Naive thymus-derived CD8-positive, alpha-beta T cell (primary cell): Measurements from ENCODE around the gene GPC3. TPM values are rescaled to one million over a fixed set of nuclear protein-coding genes. Genes with fewer than 3 reads are reported as not detected.

Source experiments
- ATAC-seq, 2 donors: fragments of 150-1000 bp; cut with Tn5 transposase in 1 of 2; sonication (Bioruptor Pico), chemical (Tn5 transposase) in 1 of 2; 1 replicate in 1 of 2; 2 replicates in 1 of 2; pipeline ENCODE4 v1.10.0; 2021; ENCODE audit warnings: mild to moderate bottlenecking in 2 of 2, moderate library complexity in 2 of 2
- POLR2A ChIA-PET: fragments of 350-600 bp; sonication (Branson Sonifier 250); formaldehyde crosslinking; loops from one replicate; lab custom pipeline; 2021; ENCODE audit warnings: antibody characterized with exemption; lab: Charles Lee
- DNase-seq, 10 donors: peaks; one replicate each; pipeline versions ENCODE4 v3.0.0 to v3.0.0-alpha.2; 2020 to 2022
- H3K27ac Mint-ChIP-seq, 10 donors: one replicate each; pipeline ENCODE4 v1.8.0; 2020 to 2022; ENCODE audit warnings: mild to moderate bottlenecking in 10 of 10, mixed read lengths in 10 of 10, moderate library complexity in 4 of 10, inconsistent platforms in 1 of 10
- H3K27me3 Mint-ChIP-seq, 5 donors: one replicate each; pipeline ENCODE4 v1.8.0; 2021 to 2022; ENCODE audit warnings: mixed read lengths in 5 of 5
- H3K36me3 Mint-ChIP-seq, 3 donors: one replicate each; pipeline ENCODE4 v1.8.0; 2020 to 2022; ENCODE audit warnings: mixed read lengths in 3 of 3, mild to moderate bottlenecking in 2 of 3, inconsistent platforms in 1 of 3
- H3K4me1 Mint-ChIP-seq, 4 donors: one replicate each; pipeline ENCODE4 v1.8.0; 2021 to 2022; ENCODE audit warnings: mixed read lengths in 4 of 4
- H3K4me3 Mint-ChIP-seq, 10 donors: one replicate each; pipeline ENCODE4 v1.8.0; 2020 to 2022; ENCODE audit warnings: mild to moderate bottlenecking in 10 of 10, mixed read lengths in 10 of 10, moderate library complexity in 6 of 10, inconsistent platforms in 1 of 10
- H3K9me3 Mint-ChIP-seq, 9 donors: one replicate each; pipeline ENCODE4 v1.8.0; 2020 to 2022; ENCODE audit warnings: mixed read lengths in 9 of 9, mild to moderate bottlenecking in 3 of 9, inconsistent platforms in 1 of 9, moderate library complexity in 1 of 9
- polyA plus RNA-seq, 3 donors: library from polyadenylated mRNA; unstranded; fragments of 300-500 nt; fragmentation: Illumina TruSeq; gene quantifications; one replicate each; pipeline ENCODE4 v1.2.3, GENCODE V29; 2021
- total RNA-seq, 8 experiments: library from RNA in 2 of 8; stranded (reverse) in 2 of 8; gene quantifications; one replicate each; pipeline ENCODE4 v1.2.3 and lab custom pipeline; 2021 to 2026

GPC3 gene
- total and polyA plus RNA-seq, 5 experiments from 2014 or later: 2.3 to 3.9 (median 2.6) TPM; not detected in 2

- no peak overlapping the region for H3K4me3 Mint-ChIP-seq
- DNase-seq: no peak
- peaks cover 0 to 13% (median 0%) of the 10 kb centered on the region in 3 donors for H3K36me3 Mint-ChIP-seq
- no peak overlapping the region for H3K27ac Mint-ChIP-seq
- peaks cover 0 to 3% (median 0%) of the 10 kb centered on the region in 5 donors for H3K27me3 Mint-ChIP-seq
- H3K4me1 Mint-ChIP-seq: peaks cover 0 to 1% (median 0%) of the 10 kb centered on the region in 4 donors
- ATAC-seq: no peak
- POLR2A ChIA-PET: no interaction called here
- peaks cover 0 to 11% (median 0%) of the 10 kb centered on the region in 9 donors for H3K9me3 Mint-ChIP-seq
Measured at GRCh38 chrX:133953785-133954355, 31.5 kb downstream of the GPC3 start.

GRCh38 chrX:133953078-133953477, 32.3 kb downstream of the GPC3 start:
- DNase-seq (no peak), ATAC-seq (no peak)
- Mint-ChIP-seq H3K4me1 (peaks cover 0 to 1% (median 0%) of the 10 kb centered on the region in 4 donors), H3K4me3 (no peak overlapping the region), H3K9me3 (peaks cover 0 to 11% (median 0%) of the 10 kb centered on the region in 9 donors), H3K36me3 (peaks cover 0 to 13% (median 0%) of the 10 kb centered on the region in 3 donors), H3K27ac (no peak overlapping the region), H3K27me3 (peaks cover 0 to 3% (median 0%) of the 10 kb centered on the region in 5 donors)
- POLR2A ChIA-PET: no interaction called here

GRCh38 chrX:133951098-133951497, 34.3 kb downstream of the GPC3 start:
- Mint-ChIP-seq H3K9me3 (peaks cover 0 to 11% (median 0%) of the 10 kb centered on the region in 9 donors), H3K27me3 (peaks cover 0 to 3% (median 0%) of the 10 kb centered on the region in 5 donors), H3K4me3 (no peak overlapping the region), H3K36me3 (peaks cover 0 to 13% (median 0%) of the 10 kb centered on the region in 3 donors), H3K4me1 (peaks cover 0 to 1% (median 0%) of the 10 kb centered on the region in 4 donors), H3K27ac (no peak overlapping the region)
- POLR2A ChIA-PET: no interaction called here
- ATAC-seq (no peak), DNase-seq (no peak)

- no peak for DNase-seq
- Mint-ChIP-seq H3K9me3 (peaks cover 0 to 9% (median 0%) of the 10 kb centered on the region in 9 donors), H3K4me1 (peaks cover 0 to 1% (median 0%) of the 10 kb centered on the region in 4 donors), H3K36me3 (peaks cover 0 to 10% (median 0%) of the 10 kb centered on the region in 3 donors), H3K27me3 (peaks cover 0 to 3% (median 0%) of the 10 kb centered on the region in 5 donors), H3K27ac (no peak overlapping the region), H3K4me3 (no peak overlapping the region)
- POLR2A ChIA-PET: no interaction called here
- no peak for ATAC-seq
Measured at GRCh38 chrX:133950214-133950613, 35.2 kb downstream of the GPC3 start.

GRCh38 chrX:133948895-133949294, 36.5 kb downstream of the GPC3 start:
- Mint-ChIP-seq H3K27ac (no peak overlapping the region), H3K4me3 (no peak overlapping the region)
- no peak for DNase-seq

GRCh38 chrX:133947996-133948395, 37.4 kb downstream of the GPC3 start:
- H3K4me3 Mint-ChIP-seq: no peak overlapping the region
- no peak overlapping the region for H3K27ac Mint-ChIP-seq
- peaks cover 0 to 1% (median 0%) of the 10 kb centered on the region in 4 donors for H3K4me1 Mint-ChIP-seq
- no peaks in the 10 kb centered on the region for H3K36me3 Mint-ChIP-seq
- H3K27me3 Mint-ChIP-seq: no peaks in the 10 kb centered on the region
- ATAC-seq: no peak
- H3K9me3 Mint-ChIP-seq: no peaks in the 10 kb centered on the region
- no peak for DNase-seq
- POLR2A ChIA-PET: no interaction called here

More at GRCh38 chrX:133948895-133949294, 36.5 kb downstream of the GPC3 start:
- peaks cover 0 to 5% (median 0%) of the 10 kb centered on the region in 9 donors for H3K9me3 Mint-ChIP-seq
- no peak for ATAC-seq
- POLR2A ChIA-PET: no interaction called here
- H3K4me1 Mint-ChIP-seq: peaks cover 0 to 1% (median 0%) of the 10 kb centered on the region in 4 donors
- H3K27me3 Mint-ChIP-seq: peaks cover 0 to 2% (median 0%) of the 10 kb centered on the region in 5 donors
- H3K36me3 Mint-ChIP-seq: peaks cover 0 to 5% (median 0%) of the 10 kb centered on the region in 3 donors

GRCh38 chrX:133947022-133947421, 38.4 kb downstream of the GPC3 start:
- DNase-seq (no peak), ATAC-seq (no peak)
- Mint-ChIP-seq H3K4me1 (peaks cover 0 to 1% (median 0%) of the 10 kb centered on the region in 4 donors), H3K9me3 (no peaks in the 10 kb centered on the region), H3K27ac (no peak overlapping the region), H3K36me3 (no peaks in the 10 kb centered on the region), H3K4me3 (no peak overlapping the region), H3K27me3 (no peaks in the 10 kb centered on the region)
- POLR2A ChIA-PET: no interaction called here

GRCh38 chrX:133943507-133943906, 41.9 kb downstream of the GPC3 start:
- H3K36me3 Mint-ChIP-seq: no peaks in the 10 kb centered on the region
- H3K9me3 Mint-ChIP-seq: no peaks in the 10 kb centered on the region
- DNase-seq (no peak), ATAC-seq (no peak)
- H3K27me3 Mint-ChIP-seq: no peaks in the 10 kb centered on the region
- H3K4me1 Mint-ChIP-seq: peaks cover 0 to 2% (median 0%) of the 10 kb centered on the region in 4 donors
- POLR2A ChIA-PET: no interaction called here
- no peak overlapping the region for H3K4me3 Mint-ChIP-seq
- no peak overlapping the region for H3K27ac Mint-ChIP-seq

GRCh38 chrX:133939655-133940302, 45.6 kb downstream of the GPC3 start:
- Mint-ChIP-seq H3K36me3 (no peaks in the 10 kb centered on the region), H3K9me3 (no peaks in the 10 kb centered on the region), H3K4me3 (no peak overlapping the region), H3K4me1 (peaks cover 0 to 2% (median 0%) of the 10 kb centered on the region in 4 donors), H3K27me3 (no peaks in the 10 kb centered on the region), H3K27ac (no peak overlapping the region)
- DNase-seq (no peak), ATAC-seq (no peak)
- POLR2A ChIA-PET: no interaction called here

GRCh38 chrX:133938530-133938929, 46.9 kb downstream of the GPC3 start:
- Mint-ChIP-seq H3K9me3 (no peaks in the 10 kb centered on the region), H3K4me1 (peaks cover 0 to 2% (median 0%) of the 10 kb centered on the region in 4 donors), H3K27ac (no peak overlapping the region), H3K27me3 (no peaks in the 10 kb centered on the region), H3K36me3 (no peaks in the 10 kb centered on the region), H3K4me3 (no peak overlapping the region)
- ATAC-seq: no peak
- no peak for DNase-seq
- POLR2A ChIA-PET: no interaction called here

GRCh38 chrX:133937022-133937421, 48.4 kb downstream of the GPC3 start:
- POLR2A ChIA-PET: no interaction called here
- no peaks in the 10 kb centered on the region for H3K9me3 Mint-ChIP-seq
- ATAC-seq (no peak), DNase-seq (no peak)
- H3K4me1 Mint-ChIP-seq: peaks cover 0 to 2% (median 0%) of the 10 kb centered on the region in 4 donors
- no peak overlapping the region for H3K27ac Mint-ChIP-seq
- H3K4me3 Mint-ChIP-seq: no peak overlapping the region
- H3K27me3 Mint-ChIP-seq: no peaks in the 10 kb centered on the region
- H3K36me3 Mint-ChIP-seq: no peaks in the 10 kb centered on the region

GRCh38 chrX:133935076-133935475, 50.3 kb downstream of the GPC3 start:
- Mint-ChIP-seq H3K4me1 (no peaks in the 10 kb centered on the region), H3K27ac (peak overlapping the region in 1 of 10 donors; percentile 28), H3K9me3 (no peaks in the 10 kb centered on the region), H3K27me3 (no peaks in the 10 kb centered on the region), H3K36me3 (no peaks in the 10 kb centered on the region), H3K4me3 (no peak overlapping the region)
- POLR2A ChIA-PET: no interaction called here
- ATAC-seq: no peak
- no peak for DNase-seq

GRCh38 chrX:133933316-133933715, 52.1 kb downstream of the GPC3 start:
- H3K9me3 Mint-ChIP-seq: no peaks in the 10 kb centered on the region
- H3K4me3 Mint-ChIP-seq: no peak overlapping the region
- H3K27me3 Mint-ChIP-seq: no peaks in the 10 kb centered on the region
- no peak for ATAC-seq
- no peaks in the 10 kb centered on the region for H3K4me1 Mint-ChIP-seq
- POLR2A ChIA-PET: no interaction called here
- H3K27ac Mint-ChIP-seq: no peak overlapping the region
- DNase-seq: no peak
- H3K36me3 Mint-ChIP-seq: no peaks in the 10 kb centered on the region
